ENCODE results near the gene EPHB6.

GRCh38 chr7:142815134-142815533 lies 39.7 kb upstream of the EPHB6 start:
- TF ChIP-seq TAF1 (IDR thresholded peaks at IDR 0.05; ENCODE audit: low read depth) (no peak), MAX (IDR thresholded peaks at IDR 0.05) (no peak), FOXM1 (IDR thresholded peaks at IDR 0.05; ENCODE audit: borderline replicate concordance, low read depth) (no peak), NFIC (IDR thresholded peaks at IDR 0.05) (no peak), EP300 (IDR thresholded peaks at IDR 0.05; ENCODE audit: borderline replicate concordance) (no peak), REST (IDR thresholded peaks at IDR 0.05; ENCODE audit: low read depth) (no peak)
